ENCODE measurements around the gene ALPG.
"Not testable (repeated sequence)": the region's sequence is repeated elsewhere in the genome, so short reads cannot be mapped to it uniquely, and the experiment has no call there.

ALPG gene

DNA sequence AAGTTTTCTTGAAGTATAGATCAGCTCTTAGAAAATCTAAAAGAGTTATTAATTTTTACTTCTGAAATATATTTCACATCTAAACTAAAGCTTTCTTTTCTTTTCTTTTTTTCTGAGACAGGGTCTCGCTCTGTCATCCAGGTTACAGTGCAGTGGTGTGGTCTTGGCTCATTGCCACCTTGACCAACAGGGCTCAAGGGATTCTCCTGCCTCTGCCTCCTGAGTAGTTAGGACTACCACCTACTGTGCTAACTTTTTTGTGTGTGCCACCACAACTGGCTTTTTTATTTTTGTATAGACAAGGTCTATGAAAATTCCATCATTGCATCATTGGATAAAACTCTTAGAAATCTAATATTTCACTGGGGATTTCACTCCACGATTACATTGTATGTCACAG lies 10.0 kb upstream of the ALPG start:
- DNase-seq (ENCODE audit: low read depth), result no peak

DNA sequence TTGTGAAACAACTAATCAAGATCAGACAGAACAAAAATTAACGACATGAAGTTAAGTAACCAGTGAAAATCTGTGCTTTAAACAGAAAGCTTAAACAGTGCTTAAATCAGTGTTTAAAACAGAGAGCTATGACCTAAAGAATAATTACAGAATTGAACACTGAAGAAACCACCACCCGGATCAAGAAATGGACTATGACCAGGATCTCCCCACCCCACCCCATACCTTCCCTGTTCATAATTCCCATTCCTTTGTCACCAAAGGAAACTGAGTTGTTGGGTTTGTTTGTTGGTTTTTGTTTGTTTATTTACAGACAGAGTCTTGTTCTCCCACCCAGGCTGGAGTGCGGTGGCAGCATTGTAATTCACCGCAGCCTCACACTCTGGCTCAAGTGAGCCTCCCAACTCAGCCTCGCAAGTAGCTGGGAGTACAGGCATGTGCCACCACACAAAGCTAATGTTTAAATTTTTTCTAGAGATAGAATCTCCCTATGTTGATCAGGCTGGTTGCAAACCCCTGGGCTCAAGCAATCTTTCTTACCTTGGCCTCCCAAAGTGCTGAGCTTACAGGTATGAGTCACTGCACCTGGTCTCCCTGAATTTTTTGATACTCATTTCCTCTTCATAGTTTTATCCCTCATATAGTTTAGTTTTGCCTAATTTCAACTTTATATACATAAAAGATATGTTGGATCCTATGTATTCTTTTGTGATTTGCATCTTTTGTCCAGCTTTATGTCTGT lies 8.2 kb upstream of the ALPG start:
- DNase-seq (ENCODE audit: low read depth), result no peak

DNA sequence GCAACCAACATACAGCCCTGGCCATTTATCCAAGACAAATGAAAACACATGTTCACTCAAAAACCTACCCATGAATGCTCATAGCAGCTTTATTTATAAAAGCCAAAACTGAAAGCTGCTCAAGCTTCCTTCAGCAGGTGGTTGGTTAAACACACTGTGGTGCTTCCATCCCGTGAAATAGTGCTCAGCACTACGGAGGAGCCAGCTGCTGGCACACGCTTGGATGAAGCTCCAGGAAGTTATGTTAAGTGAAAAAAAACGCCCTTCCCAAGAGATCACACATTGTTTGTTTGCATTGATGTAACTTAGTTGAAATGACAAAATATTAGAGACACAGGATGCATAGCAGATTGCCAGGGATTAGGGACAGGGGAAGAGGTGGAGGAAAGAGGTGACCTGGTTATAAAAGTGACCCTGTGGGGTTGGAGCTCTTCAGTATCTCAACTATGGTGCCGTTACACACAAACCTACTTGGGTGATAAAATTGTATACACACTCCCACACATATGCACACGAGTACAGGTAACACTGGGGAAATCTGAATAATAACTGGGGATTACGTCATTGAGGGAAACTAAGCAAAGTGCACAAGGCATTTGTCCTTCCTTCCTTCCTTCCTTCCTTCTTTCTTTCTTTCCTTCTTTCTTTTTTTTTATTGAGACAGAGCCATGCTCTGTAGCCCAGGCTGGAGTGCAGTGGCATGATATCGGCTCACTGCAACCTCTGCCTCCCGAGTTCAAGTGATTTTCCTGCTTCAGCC lies 6.2 kb upstream of the ALPG start:
- DNase-seq (ENCODE audit: low read depth), result no peak

DNA sequence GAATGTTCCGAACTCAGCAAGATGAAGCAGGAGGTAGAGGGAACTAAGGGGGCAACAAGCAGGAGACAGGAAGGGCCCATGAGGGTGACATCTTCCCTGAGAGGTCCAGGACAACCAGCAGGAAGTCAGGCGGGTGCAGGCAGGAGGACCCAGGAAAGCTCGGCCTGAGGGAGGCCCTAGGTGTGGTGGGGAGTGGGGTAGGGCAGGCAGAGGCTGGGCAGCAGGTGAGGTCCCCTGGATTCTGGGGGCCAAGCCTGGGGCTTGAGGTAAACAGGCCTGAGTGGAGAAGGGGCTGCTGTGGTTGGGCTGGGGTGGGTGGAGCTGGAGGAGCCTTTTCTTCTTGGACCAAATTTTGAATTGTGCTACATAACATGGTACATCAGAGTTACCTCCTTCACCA lies 4.1 kb upstream of the ALPG start:
- no peak for DNase-seq (ENCODE audit: low read depth)

DNA sequence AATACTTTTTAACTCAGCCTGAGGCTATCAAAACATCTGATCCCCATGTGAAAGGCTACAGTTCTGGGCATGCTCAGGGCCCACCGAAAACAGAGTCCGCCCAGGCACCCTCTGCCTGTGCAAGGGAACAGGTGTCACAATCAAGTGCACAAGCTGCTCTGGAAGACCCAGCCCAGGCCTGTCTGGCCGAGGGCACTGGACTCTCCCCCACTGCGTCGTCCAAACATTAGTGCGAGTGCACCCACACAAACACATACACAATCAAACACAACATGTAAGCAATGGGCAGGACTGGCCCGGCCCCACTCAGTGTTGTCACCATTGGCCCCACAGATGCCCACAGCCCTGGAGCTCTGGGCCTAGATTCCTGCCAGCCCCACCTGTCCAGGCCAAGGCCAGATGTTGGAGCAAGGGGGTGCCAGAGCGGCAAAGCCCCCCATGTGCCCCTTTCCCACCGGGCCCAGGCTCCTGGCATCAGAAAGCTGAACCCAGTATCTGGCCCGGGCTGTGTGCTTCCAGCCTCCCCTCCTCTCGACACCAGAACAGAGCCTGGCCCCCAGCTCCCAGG lies 617 bp upstream of the ALPG start:
- DNase-seq (ENCODE audit: low read depth), result no peak

DNA sequence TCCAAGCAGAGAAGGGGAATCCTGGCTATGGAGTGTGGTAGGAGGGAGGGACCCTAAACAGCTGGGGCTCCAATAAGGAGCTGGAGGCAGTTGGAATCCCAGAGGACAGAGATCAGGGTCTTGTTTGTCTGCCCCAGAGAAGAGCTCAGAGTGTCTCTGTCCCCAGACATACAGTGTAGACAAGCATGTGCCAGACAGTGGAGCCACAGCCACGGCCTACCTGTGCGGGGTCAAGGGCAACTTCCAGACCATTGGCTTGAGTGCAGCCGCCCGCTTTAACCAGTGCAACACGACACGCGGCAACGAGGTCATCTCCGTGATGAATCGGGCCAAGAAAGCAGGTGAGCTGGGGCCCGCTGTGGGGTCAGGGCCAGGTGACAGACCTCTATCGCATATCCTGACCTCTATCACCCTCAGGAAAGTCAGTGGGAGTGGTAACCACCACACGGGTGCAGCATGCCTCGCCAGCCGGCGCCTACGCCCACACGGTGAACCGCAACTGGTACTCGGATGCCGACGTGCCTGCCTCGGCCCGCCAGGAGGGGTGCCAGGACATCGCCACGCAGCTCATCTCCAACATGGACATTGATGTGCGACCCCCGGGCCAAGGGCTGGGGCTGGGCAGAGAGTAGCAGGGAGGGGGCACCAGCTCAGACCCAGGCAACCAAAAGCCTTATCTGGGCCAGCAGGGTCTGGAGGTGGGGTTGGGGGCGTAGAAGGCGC lies 945 bp downstream of the ALPG start:
- not testable (repeated sequence) for DNase-seq (ENCODE audit: low read depth)

DNA sequence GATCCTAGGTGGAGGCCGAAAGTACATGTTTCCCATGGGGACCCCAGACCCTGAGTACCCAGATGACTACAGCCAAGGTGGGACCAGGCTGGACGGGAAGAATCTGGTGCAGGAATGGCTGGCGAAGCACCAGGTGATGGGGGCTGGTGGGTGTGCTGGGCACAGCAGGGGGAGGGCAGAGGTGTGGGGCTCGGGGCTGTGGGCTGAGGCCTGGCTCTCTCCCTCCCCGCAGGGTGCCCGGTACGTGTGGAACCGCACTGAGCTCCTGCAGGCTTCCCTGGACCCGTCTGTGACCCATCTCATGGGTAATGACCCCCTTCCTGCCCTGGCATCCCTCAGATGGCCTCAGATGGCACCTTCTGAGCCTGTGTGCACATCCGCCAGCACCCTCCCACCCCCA lies 1.6 kb downstream of the ALPG start:
- DNase-seq (ENCODE audit: low read depth), result not testable (repeated sequence)

DNA sequence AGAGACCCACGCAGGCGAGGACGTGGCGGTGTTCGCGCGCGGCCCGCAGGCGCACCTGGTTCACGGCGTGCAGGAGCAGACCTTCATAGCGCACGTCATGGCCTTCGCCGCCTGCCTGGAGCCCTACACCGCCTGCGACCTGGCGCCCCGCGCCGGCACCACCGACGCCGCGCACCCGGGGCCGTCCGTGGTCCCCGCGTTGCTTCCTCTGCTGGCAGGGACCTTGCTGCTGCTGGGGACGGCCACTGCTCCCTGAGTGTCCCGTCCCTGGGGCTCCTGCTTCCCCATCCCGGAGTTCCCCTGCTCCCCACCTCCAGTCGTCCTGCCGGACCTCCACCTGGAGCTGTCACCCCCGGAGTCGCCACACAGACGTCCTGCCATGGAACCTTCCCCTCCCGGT lies 3.0 kb downstream of the ALPG start:
- DNase-seq (ENCODE audit: low read depth), result not testable (repeated sequence)

DNA sequence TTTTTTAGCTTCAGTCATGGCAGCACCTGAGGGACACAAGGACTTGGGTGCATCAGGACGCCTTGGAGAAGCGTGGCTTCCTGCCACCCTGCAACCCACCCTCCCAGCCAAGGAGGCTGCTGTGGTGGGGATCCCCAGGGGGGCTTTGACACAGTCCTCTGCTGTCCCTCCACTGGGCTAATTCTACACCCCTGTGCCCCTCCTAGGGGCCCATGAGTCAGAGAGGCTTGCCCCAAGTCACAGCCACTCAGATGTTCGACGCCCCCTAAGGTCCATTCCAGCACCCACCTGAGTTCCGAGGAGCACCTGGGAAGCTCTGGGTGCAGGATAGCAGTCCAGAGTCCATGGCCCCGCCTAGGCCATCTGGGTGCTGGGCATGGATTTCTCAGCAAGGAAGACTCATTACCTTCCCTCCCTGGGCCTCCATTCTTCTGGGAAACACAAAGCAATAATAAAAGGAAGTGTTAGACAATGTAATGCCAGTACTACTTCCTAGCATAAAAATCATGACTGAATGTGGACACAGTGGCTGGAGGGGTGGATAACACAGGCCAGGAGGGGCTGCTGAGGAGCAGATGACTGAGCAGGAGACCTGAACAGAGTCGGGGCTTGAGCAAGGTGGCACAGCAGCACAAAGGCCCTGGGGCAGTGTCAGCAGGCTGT lies 3.7 kb downstream of the ALPG start:
- DNase-seq (ENCODE audit: low read depth), result no peak

DNA sequence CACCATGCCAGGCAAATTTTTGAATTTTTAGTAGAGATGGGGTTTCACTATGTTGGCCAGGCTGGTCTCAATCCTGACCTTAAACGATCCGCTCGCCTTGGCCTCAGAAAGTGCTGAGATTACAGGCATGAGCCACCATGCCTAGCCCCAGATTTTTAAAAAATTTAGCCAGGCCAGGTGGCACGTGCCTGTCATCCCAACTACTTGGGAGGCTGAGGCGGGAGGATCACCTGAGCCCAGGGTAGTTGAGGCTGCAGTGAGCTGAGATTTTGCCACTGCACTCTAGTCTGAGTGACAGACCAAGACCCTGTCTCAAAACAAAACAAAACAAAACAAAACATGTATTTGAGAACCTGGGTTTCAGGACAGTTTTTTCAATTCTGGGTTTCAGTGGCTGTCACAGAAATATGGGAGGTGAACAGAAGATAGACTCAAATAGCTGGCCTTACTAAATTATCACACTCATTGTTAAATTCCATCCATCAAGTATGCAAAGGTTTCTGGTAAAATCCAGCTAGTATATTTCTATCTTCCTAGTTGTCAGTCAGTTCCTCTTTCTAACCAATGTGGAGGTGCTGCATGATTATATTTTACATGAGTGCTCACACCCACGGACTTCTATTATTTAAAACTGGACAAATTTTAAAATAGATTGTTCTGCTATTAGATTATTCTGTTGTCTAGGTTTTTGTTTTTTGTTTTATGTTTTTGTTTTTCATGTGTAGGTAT lies 5.4 kb downstream of the ALPG start:
- no peak for DNase-seq (ENCODE audit: low read depth)

DNA sequence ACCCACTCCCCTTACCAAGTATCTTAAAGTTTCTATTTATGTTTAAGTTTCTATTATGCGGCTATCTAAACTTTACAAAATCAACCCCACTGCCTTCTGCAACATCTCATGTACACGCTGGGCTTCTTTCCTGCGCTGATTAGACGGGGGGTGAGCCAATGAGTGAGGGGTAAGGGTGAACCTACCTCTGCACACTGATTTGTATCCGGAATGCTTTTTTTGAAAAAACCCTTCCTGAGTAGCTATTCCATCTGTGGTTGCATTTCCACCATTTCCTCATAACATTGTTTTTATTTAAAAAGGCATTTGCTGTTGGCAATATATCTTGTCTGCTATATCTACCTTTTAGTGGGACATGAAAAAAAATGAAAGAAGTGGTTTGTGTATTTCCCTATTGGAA lies 6.3 kb downstream of the ALPG start:
- no peak for DNase-seq (ENCODE audit: low read depth)

DNA sequence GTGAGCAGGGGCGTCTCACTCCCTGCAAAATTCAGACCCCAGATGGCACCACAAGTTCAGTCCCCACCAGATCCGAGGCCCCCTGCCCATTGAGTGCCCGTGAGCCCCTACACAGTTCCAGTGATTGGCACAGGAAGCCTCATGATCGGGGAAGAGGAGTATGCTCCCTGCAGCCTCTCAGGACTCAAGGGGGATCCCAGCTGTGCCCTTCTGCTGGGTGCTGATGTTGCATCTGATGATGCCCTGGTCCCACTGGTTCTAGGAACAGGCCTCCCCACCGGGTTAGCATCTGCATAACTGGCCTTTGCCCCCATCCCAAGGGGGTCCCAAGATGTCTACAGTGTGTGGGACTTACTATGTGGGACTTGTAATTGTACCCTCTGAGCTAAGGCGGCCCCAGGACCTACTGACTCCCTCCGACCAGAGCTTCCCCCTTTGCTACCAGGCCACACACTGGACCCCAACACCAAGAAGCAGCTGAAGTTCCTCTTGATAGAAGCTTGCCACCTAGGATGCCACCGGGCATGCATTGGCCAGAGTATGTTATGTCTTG lies 8.6 kb downstream of the ALPG start:
- no peak for DNase-seq (ENCODE audit: low read depth)

DNA sequence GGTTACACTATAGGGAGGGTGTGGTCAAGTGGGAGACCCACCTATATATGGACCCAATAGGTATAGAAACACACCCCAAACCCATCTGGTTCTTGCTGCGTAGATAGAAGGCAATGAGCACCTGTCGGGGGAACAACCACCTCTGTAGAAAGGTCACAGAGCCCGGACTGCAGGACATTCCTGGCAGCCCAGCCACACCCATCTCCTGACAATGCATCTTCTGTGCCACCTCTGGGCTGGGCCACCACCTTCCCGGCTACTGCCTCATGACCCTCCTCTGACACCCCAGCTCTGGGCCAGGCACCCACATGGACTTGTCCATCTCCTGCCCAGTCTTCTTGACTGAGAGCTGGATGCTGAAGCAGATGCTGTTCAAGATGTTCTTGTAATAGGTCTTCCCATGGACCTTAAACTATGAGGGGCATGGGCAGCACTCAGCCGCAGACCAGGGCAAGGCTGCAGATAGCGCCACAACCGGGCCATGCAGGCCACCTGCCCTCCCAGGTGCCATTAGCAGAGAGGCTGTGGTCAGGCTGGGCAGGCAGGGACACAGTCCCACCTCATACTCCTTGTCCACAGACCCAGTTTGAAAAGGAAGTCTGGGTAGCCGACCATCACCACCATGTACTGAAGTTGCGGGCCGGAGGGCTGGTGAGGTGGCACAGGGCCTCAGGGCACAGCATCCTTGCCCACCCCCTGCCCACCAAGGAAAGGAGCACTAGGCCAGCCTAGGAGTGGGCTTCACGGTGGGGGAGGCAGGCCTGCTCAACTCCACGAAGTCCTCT lies 9.3 kb downstream of the ALPG start:
- DNase-seq (ENCODE audit: low read depth), result no peak

DNA sequence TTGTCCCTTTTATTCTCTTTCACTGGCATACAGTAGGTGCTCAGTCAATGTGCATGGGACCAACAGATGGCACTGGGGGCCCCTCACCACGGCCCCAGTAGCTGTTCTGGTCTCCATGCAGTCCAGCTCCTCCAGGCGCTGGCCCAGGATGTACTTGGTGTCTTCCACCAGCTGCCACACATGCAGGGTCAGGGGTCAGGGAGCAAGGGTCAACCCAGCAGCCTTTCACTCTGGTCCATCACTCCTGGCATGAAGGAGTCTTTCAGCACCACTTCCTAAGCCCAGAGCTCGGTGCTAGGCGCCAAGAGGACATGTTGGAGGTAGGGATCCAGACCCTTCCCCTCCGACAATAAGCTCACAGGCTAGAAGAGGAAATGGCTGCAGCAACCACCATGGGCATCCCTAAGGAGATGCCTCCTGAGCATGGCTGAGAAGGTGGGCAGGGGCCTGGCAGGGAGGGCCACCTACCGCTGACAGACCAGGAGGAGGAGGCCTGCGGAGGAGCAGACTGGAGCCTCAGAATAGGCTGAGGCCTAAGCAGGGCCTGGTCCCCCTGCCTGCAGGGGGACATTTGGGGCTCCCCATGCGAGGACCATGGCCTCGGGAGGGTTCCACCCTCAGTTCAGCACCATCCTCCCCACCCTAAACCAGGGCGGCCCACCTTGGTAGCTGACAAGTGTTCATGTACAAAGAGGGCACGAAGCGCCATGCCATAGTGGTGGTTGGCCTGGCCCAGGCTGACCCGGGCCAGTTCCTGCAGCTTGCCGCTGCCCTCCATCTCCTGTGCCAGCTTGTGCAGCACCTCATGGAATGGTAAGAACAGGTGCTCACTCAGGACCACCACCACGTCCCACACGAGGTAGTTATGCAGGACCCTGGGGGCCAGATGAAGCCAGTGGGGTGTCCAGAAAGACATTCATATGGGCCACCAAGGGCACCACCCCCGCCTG lies 10.2 kb downstream of the ALPG start:
- DNase-seq (ENCODE audit: low read depth), result no peak

DNA sequence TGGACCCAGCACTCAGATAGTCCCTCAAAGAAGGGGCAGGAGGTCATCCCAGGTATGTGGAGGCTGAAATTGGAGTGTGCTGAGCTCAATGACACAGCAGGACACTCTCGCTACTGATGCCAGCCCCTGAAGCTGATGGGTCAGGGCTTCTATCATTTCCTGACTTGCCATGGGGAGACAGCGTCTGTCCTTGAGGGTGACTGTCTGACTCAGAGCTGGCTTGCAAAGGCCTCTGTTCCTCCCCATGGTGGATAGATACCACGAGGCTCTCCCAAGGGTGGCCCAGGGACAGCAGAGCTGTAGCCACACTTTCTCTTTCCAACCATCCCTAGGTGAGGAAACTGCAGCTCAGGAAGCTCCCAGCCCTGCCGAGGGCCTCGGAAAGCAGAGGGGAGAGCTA lies 10.8 kb downstream of the ALPG start:
- no peak for DNase-seq (ENCODE audit: low read depth)

DNA sequence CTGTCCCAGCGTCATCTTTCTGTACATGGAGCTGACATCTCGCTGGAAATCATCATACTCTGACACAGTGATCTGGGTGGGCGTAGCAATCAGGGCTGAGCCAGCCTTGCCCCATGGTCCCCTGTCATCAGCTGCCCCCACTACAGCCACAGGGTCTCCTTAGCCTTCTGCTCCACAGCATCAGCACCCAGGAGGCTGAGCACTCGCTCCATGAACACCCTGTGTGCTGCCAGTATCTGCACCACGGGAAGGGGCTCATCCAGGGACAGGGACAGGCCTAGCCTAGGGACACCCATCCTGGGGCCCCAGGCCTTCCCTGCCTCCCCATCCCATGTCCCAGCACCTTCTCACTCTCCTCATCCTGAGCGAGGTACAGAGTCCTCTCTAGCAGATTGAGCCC lies 11.4 kb downstream of the ALPG start:
- no peak for DNase-seq (ENCODE audit: low read depth)

DNA sequence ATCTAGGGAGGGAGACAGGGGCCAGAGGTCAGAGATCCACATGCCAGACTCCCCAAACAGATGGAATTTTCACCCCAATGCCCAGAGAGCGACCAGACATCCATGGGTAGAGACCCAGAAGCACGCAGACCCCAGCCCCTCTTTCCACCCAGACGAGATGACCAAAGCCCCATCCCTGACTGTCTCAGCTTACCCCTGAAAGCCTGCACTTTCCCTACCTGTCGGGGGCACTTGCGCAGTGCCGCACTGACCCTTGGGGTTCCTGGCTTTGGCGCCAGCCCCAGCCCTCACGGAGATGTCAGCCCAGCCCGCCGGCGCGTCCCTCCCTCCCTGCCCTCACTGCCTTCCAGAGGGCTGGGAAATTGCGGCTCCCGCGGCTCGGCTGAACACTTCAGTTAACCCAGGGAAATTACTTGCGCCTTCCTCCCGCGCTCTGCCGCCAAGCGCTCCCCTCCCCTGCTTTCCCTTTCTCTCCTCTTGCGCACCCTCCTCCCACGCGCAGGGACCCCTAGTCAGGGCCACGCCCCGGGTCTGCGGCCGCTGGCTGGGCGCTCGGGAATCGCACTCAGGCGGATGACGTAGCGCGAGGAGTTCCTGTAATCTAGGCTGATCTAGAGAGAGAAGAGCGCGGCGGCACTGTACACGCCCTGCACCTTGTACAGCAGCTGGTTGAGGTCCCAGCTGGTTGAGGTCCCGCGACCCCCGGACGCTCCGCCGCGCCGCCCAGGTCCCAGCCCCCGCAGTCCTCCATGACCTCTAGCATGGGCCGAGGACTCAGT lies 12.0 kb downstream of the ALPG start:
- no peak for DNase-seq (ENCODE audit: low read depth)

All from stromal cell of bone marrow (primary cell).